ENCODE results near the gene ZCCHC4.

GRCh38 chr4:25405453-25405852 lies 92.9 kb downstream of the ZCCHC4 start:
- no peak for TF ChIP-seq CTCF (IDR thresholded peaks at IDR 0.05; ENCODE audit: low read depth, low read length)
- no peak for TF ChIP-seq POLR2A (IDR thresholded peaks at IDR 0.05; ENCODE audit: extremely low read depth, insufficient read length)
- TF ChIP-seq MYC (IDR thresholded peaks at IDR 0.05; ENCODE audit: low read depth, low read length), result no peak

All from NB4 (cell line).